SK-N-SH (cell line): ENCODE data around the gene SYNPO2. TPM values are rescaled to one million over a fixed set of nuclear protein-coding genes. Genes with fewer than 3 reads are reported as not detected.

Source experiments
- CTCF ChIA-PET: fragments of 300-600, 350-600 bp; formaldehyde crosslinking; extraction: SDS; loops from one replicate; lab custom pipeline; 2021; lab: Yijun Ruan, JAX
- POLR2A ChIA-PET: fragments of 350-600 bp; sonication (Branson Sonifier 250); formaldehyde crosslinking; extraction: SDS; loops from one replicate; lab custom pipeline; 2020; ENCODE audit warnings: antibody characterized with exemption, inconsistent platforms; lab: Yijun Ruan, JAX
- DNase-seq: peaks from one replicate; pipeline ENCODE4 v3.0.0; 2012
- H2AFZ ChIP-seq: fragments of 200-600 bp; sonication (generic); 2 replicates; pipeline ENCODE4 v1.8.1; 2016; ENCODE audit warnings: antibody characterized with exemption, mild to moderate bottlenecking, low read depth
- H3F3A ChIP-seq: fragments of 200-600 bp; sonication (generic); replicated peaks from 2 replicates; pipeline ENCODE3; 2016; ENCODE audit warnings: antibody characterized with exemption, mild to moderate bottlenecking; ENCODE audit not compliant: insufficient read depth
- H3K27ac ChIP-seq, 2 experiments: fragments of 200-500 bp in 1 of 2; fragments of 200-600 bp in 1 of 2; sonication (Bioruptor generic) in 1 of 2; sonication (generic), shearing (Covaris generic) in 1 of 2; 2 replicates each; pipeline versions ENCODE4 v1.5.1 to v1.6.1; 2014 to 2016; ENCODE audit warnings: low read depth in 2 of 2, inconsistent platforms in 1 of 2, low read length in 1 of 2, mild to moderate bottlenecking in 1 of 2, mixed read lengths in 1 of 2
- H3K27me3 ChIP-seq: fragments of 200-600 bp; sonication (generic), shearing (Covaris generic); 2 replicates; pipeline ENCODE4 v1.6.1; 2016; ENCODE audit warnings: mixed run types; ENCODE audit not compliant: insufficient read depth
- H3K36me3 ChIP-seq, 2 experiments: fragments of 200-500 bp in 1 of 2; fragments of 200-600 bp in 1 of 2; sonication (Bioruptor generic) in 1 of 2; sonication (generic) in 1 of 2; replicated peaks in 1 of 2; 2 replicates each; pipeline versions ENCODE3 to v1.5.1; 2014 to 2016; ENCODE audit warnings: low read length in 1 of 2, mild to moderate bottlenecking in 1 of 2; ENCODE audit not compliant: insufficient read depth in 2 of 2, control insufficient read depth in 1 of 2
- H3K4me1 ChIP-seq, 2 experiments: fragments of 200-500 bp in 1 of 2; fragments of 200-600 bp in 1 of 2; sonication (Bioruptor generic) in 1 of 2; sonication (generic), shearing (Covaris generic) in 1 of 2; 2 replicates each; pipeline versions ENCODE4 v1.5.1 to v1.6.1; 2014 to 2016; ENCODE audit warnings: low read depth in 1 of 2, low read length in 1 of 2, mixed run types in 1 of 2; ENCODE audit not compliant: insufficient read depth in 2 of 2, control insufficient read depth in 1 of 2
- H3K4me2 ChIP-seq: fragments of 200-600 bp; sonication (generic), shearing (Covaris generic); 2 replicates; pipeline ENCODE4 v1.6.1; 2017; ENCODE audit warnings: mixed run types
- H3K4me3 ChIP-seq, 2 experiments: fragments of 200-500 bp in 1 of 2; fragments of 200-600 bp in 1 of 2; sonication (Bioruptor generic) in 1 of 2; sonication (generic), shearing (Covaris generic) in 1 of 2; 2 replicates each; pipeline versions ENCODE4 v1.5.1 to v1.8.1; 2014 to 2016; ENCODE audit warnings: low read depth in 2 of 2, inconsistent platforms in 1 of 2, low read length in 1 of 2, mild to moderate bottlenecking in 1 of 2, mixed read lengths in 1 of 2, moderate library complexity in 1 of 2
- H3K79me2 ChIP-seq: fragments of 200-600 bp; sonication (generic); 2 replicates; pipeline ENCODE4 v1.8.1; 2017; ENCODE audit warnings: mild to moderate bottlenecking; ENCODE audit not compliant: insufficient read depth
- H3K9ac ChIP-seq: fragments of 200-600 bp; sonication (generic); 2 replicates; pipeline ENCODE4 v1.6.1; 2017; ENCODE audit warnings: mixed run types
- H3K9me2 ChIP-seq: fragments of 200-600 bp; sonication (generic); 2 replicates; pipeline ENCODE4 v1.6.1; 2017; ENCODE audit warnings: mixed run types
- H3K9me3 ChIP-seq: fragments of 200-600 bp; sonication (generic); 2 replicates; pipeline ENCODE4 v1.6.1; 2017; ENCODE audit warnings: mixed run types, mild to moderate bottlenecking, moderate library complexity
- H4K20me1 ChIP-seq: fragments of 200-600 bp; sonication (generic); 2 replicates; pipeline ENCODE4 v1.6.1; 2017; ENCODE audit warnings: mild to moderate bottlenecking, mixed run types; ENCODE audit not compliant: insufficient read depth
- ELF1 ChIP-seq: IDR thresholded peaks from 2 replicates; pipeline ENCODE4 v1.4.0; 2012
- EP300 ChIP-seq, 2 experiments: IDR thresholded peaks; 2 replicates each; pipeline versions ENCODE4 v1.4.0 to v1.6.1; 2012; ENCODE audit warnings: borderline replicate concordance in 1 of 2, low read depth in 1 of 2, low read length in 1 of 2
- EZH2phosphoT487 ChIP-seq: fragments of 200-600 bp; sonication (generic); IDR thresholded peaks from 2 replicates; pipeline ENCODE4 v1.6.1; 2017; ENCODE audit warnings: low read depth, mixed run types, mild to moderate bottlenecking, antibody characterized with exemption, moderate library complexity, borderline replicate concordance
- FOSL2 ChIP-seq: IDR thresholded peaks from 2 replicates; pipeline ENCODE4 v1.4.0; 2012; ENCODE audit warnings: low read depth, mild to moderate bottlenecking, moderate library complexity, borderline replicate concordance
- FOXJ3 ChIP-seq: sonication (generic); formaldehyde crosslinking; IDR thresholded peaks from 2 replicates; pipeline ENCODE4 v1.5.1; 2020; ENCODE audit warnings: mild to moderate bottlenecking, missing genetic modification reagents
- FOXM1 ChIP-seq: IDR thresholded peaks from 2 replicates; pipeline ENCODE4 v1.4.0; 2012; ENCODE audit warnings: low read depth, mild to moderate bottlenecking
- GABPA ChIP-seq: IDR thresholded peaks from 2 replicates; pipeline ENCODE4 v1.4.0; 2012; ENCODE audit warnings: low read depth, mild to moderate bottlenecking
- IRF3 ChIP-seq: fragments of 150-350 bp; IDR thresholded peaks from 2 replicates; pipeline ENCODE4 v1.6.1; 2016; ENCODE audit warnings: mild to moderate bottlenecking, low read depth, low read length
- JUND ChIP-seq: IDR thresholded peaks from 2 replicates; pipeline ENCODE4 v1.4.0; 2012
- MEF2A ChIP-seq: IDR thresholded peaks from 2 replicates; pipeline ENCODE4 v1.4.0; 2012; ENCODE audit warnings: low read depth, borderline replicate concordance
- MXI1 ChIP-seq: IDR thresholded peaks from 2 replicates; pipeline ENCODE4 v1.6.1; 2012; ENCODE audit warnings: mild to moderate bottlenecking, low read depth, low read length, improper control_type of control experiment
- PBX3 ChIP-seq: IDR thresholded peaks from 2 replicates; pipeline ENCODE4; 2012
- RCOR1 ChIP-seq: fragments of 150-350 bp; IDR thresholded peaks from 2 replicates; pipeline ENCODE4 v1.6.1; 2017; ENCODE audit warnings: antibody characterized with exemption, low read length
- RFX5 ChIP-seq: IDR thresholded peaks from 2 replicates; pipeline ENCODE4 v1.6.1; 2012; ENCODE audit warnings: mild to moderate bottlenecking, improper control_type of control experiment, low read length
- TAF1 ChIP-seq: IDR thresholded peaks from 2 replicates; pipeline ENCODE4 v1.6.1; 2012; ENCODE audit warnings: low read depth, mild to moderate bottlenecking, low read length, moderate library complexity, borderline replicate concordance
- TCF12 ChIP-seq: IDR thresholded peaks from 2 replicates; pipeline ENCODE4 v1.4.0; 2012
- TEAD4 ChIP-seq: IDR thresholded peaks from 2 replicates; pipeline ENCODE4 v1.4.0; 2012; ENCODE audit warnings: mild to moderate bottlenecking, borderline replicate concordance; ENCODE audit not compliant: insufficient read depth
- USF1 ChIP-seq: IDR thresholded peaks from 2 replicates; pipeline ENCODE4 v1.4.0; 2012; ENCODE audit warnings: low read depth, borderline replicate concordance
- ZBTB33 ChIP-seq: IDR thresholded peaks from 2 replicates; pipeline ENCODE4 v1.4.0; 2012; ENCODE audit warnings: low read depth, borderline replicate concordance
- WGBS: methylation state at CpG from one replicate; pipeline ENCODE4 v1.1.6; 2017; ENCODE audit warnings: low lambda C conversion rate; 5-methylcytosine and 5-hydroxymethylcytosine counted together
- polyA plus RNA-seq, 3 experiments: library from polyadenylated mRNA; depleted of rRNA; stranded (reverse); fragments of >200 nt; gene quantifications; 2 replicates each; pipeline ENCODE4 v1.2.3, GENCODE V29; 2012
- TF ChIP-seq, protein P1 (sequence below): fragments of 200-600 bp; sonication (generic); IDR thresholded peaks from 2 replicates; pipeline ENCODE4 v1.6.1; 2017; ENCODE audit warnings: antibody characterized with exemption, mild to moderate bottlenecking, moderate library complexity
- TF ChIP-seq, protein P2 (sequence below): IDR thresholded peaks from 2 replicates; pipeline ENCODE4 v1.4.0; 2012; ENCODE audit warnings: low read depth
- TF ChIP-seq, protein P3 (sequence below): IDR thresholded peaks from 2 replicates; pipeline ENCODE4 v1.6.1; 2012; ENCODE audit warnings: mild to moderate bottlenecking, low read depth, low read length, moderate library complexity

Gene SYNPO2
- polyA plus RNA-seq, 1 of the 3 experiments (the other 2 are of a cell fraction): 7.2 TPM

- Histone ChIP-seq H3K79me2 (no peaks in the 10 kb centered on the region), H3F3A (peaks cover 35% of the 10 kb centered on the region), H3K4me2 (peak overlapping the region; percentile 52), H3K4me1 (peaks cover 8 to 21% of the 10 kb centered on the region in 2 experiments; a peak in 3 of 4 replicates), H3K9me3 (no peaks in the 10 kb centered on the region), H4K20me1 (no peaks in the 10 kb centered on the region), H3K9me2 (no peaks in the 10 kb centered on the region), H3K27ac (peak overlapping the region; percentile 66 to 76; a peak in 3 of 4 replicates), H3K36me3 (peaks cover 0 to 29% of the 10 kb centered on the region in 2 experiments), H3K4me3 (no peak overlapping the region; a peak in 1 of 4 replicates), H2AFZ (peak overlapping the region; percentile 38; the same call in 1 of the 2 replicates), H3K9ac (peak overlapping the region; percentile 0; the same call in 1 of the 2 replicates), H3K27me3 (no peaks in the 10 kb centered on the region)
- no peak for DNase-seq
- ChIA-PET POLR2A (no interaction called here), CTCF (interaction anchor here (0.7 to 8.1 kb wide), 20 partner anchors 9 to 588 kb away, joined by 3 to 67 read pairs (median 4); partner anchors contain the start of gene PDE5A)
- 60% methylated on average over 2 of the region's 2 CpGs for WGBS
- TF ChIP-seq, protein P1, sequence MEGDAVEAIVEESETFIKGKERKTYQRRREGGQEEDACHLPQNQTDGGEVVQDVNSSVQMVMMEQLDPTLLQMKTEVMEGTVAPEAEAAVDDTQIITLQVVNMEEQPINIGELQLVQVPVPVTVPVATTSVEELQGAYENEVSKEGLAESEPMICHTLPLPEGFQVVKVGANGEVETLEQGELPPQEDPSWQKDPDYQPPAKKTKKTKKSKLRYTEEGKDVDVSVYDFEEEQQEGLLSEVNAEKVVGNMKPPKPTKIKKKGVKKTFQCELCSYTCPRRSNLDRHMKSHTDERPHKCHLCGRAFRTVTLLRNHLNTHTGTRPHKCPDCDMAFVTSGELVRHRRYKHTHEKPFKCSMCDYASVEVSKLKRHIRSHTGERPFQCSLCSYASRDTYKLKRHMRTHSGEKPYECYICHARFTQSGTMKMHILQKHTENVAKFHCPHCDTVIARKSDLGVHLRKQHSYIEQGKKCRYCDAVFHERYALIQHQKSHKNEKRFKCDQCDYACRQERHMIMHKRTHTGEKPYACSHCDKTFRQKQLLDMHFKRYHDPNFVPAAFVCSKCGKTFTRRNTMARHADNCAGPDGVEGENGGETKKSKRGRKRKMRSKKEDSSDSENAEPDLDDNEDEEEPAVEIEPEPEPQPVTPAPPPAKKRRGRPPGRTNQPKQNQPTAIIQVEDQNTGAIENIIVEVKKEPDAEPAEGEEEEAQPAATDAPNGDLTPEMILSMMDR: no peak
- no peak for TF ChIP-seq IRF3
- no peak for TF ChIP-seq MEF2A
- TF ChIP-seq GABPA: no peak
- TF ChIP-seq, protein P2, sequence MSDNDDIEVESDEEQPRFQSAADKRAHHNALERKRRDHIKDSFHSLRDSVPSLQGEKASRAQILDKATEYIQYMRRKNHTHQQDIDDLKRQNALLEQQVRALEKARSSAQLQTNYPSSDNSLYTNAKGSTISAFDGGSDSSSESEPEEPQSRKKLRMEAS: peak; percentile 55; the same call in 1 of the 2 replicates
- TF ChIP-seq MXI1: no peak
- no peak for TF ChIP-seq FOXJ3
- peak; percentile 80 for TF ChIP-seq FOSL2
- no peak for TF ChIP-seq RCOR1
- TF ChIP-seq TAF1: no peak
- no peak for TF ChIP-seq RFX5
- TF ChIP-seq PBX3: peak; percentile 87
- TF ChIP-seq ELF1: no peak
- peak; percentile 88 for TF ChIP-seq TCF12
- no peak for TF ChIP-seq USF1
- no peak for TF ChIP-seq EZH2phosphoT487
- TF ChIP-seq, protein P3, sequence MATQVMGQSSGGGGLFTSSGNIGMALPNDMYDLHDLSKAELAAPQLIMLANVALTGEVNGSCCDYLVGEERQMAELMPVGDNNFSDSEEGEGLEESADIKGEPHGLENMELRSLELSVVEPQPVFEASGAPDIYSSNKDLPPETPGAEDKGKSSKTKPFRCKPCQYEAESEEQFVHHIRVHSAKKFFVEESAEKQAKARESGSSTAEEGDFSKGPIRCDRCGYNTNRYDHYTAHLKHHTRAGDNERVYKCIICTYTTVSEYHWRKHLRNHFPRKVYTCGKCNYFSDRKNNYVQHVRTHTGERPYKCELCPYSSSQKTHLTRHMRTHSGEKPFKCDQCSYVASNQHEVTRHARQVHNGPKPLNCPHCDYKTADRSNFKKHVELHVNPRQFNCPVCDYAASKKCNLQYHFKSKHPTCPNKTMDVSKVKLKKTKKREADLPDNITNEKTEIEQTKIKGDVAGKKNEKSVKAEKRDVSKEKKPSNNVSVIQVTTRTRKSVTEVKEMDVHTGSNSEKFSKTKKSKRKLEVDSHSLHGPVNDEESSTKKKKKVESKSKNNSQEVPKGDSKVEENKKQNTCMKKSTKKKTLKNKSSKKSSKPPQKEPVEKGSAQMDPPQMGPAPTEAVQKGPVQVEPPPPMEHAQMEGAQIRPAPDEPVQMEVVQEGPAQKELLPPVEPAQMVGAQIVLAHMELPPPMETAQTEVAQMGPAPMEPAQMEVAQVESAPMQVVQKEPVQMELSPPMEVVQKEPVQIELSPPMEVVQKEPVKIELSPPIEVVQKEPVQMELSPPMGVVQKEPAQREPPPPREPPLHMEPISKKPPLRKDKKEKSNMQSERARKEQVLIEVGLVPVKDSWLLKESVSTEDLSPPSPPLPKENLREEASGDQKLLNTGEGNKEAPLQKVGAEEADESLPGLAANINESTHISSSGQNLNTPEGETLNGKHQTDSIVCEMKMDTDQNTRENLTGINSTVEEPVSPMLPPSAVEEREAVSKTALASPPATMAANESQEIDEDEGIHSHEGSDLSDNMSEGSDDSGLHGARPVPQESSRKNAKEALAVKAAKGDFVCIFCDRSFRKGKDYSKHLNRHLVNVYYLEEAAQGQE: no peak
- TF ChIP-seq JUND: peak; percentile 82
- peak; percentile 12 to 77; a peak in 2 of 4 replicates for TF ChIP-seq EP300 (IDR thresholded peaks at IDR 0.05; ENCODE audit: borderline replicate concordance in 1 of 2, low read depth in 1 of 2, low read length in 1 of 2)
- peak; percentile 77; the same call in 1 of the 2 replicates for TF ChIP-seq TEAD4
- peak; percentile 32; the same call in 1 of the 2 replicates for TF ChIP-seq FOXM1
- TF ChIP-seq ZBTB33: 0 out of 2 replicates have a peak, but pooled peaks have one; percentile 13
These were observed 152.1 kb downstream of the SYNPO2 start for GRCh38 chr4:119040694-119041185.
